Epithelial cell of esophagus (primary cell): ENCODE data around the gene PPIL6.

Source experiments
- DNase-seq: peaks from one replicate; pipeline ENCODE4 v3.0.0; 2010; ENCODE audit warnings: low read depth
- H3K4me3 ChIP-seq: 2 replicates; pipeline ENCODE4 v1.5.1; 2011; ENCODE audit warnings: mild to moderate bottlenecking, low read length, control low read depth
- TF ChIP-seq, protein P1 (sequence below): IDR thresholded peaks from 2 replicates; pipeline ENCODE4 v1.5.1; 2011; ENCODE audit warnings: low read depth, mild to moderate bottlenecking, low read length, control low read depth, inconsistent platforms; ENCODE audit not compliant: insufficient read depth; ENCODE audit errors: missing control alignments

PPIL6 gene

DNA sequence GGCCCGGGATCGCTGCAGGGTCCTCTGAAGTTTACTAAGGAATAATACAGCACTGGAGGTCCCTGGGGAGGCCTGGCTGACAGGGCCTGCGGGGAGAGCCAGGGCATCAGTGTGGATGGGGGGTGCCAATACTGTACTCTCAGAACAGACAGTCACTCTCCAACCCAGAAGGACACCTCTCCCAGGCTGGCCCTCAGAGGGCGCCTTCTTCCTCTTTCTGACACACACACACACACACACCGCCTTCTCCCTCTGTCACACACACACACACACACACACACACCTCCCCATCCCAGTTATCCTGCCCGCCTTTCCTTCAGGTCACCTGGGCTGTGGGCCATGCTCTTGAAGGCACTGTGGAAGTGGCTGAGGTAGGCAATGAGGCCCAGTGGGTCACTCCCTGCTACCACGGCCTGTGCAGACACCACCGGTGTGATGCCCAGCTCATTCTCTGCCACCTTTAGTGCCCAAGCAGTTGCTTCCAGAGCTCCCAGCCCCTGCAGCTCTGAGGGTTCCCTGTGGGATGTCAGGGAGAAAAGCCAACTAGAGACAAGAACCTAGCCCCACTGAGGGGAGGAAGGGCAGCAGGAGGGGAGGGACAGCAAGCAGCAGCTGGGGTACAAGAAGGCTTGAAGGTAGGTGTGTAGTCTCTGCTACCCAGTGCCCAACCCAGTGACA lies 7.6 kb upstream of the PPIL6 start:
- TF ChIP-seq, protein P1, sequence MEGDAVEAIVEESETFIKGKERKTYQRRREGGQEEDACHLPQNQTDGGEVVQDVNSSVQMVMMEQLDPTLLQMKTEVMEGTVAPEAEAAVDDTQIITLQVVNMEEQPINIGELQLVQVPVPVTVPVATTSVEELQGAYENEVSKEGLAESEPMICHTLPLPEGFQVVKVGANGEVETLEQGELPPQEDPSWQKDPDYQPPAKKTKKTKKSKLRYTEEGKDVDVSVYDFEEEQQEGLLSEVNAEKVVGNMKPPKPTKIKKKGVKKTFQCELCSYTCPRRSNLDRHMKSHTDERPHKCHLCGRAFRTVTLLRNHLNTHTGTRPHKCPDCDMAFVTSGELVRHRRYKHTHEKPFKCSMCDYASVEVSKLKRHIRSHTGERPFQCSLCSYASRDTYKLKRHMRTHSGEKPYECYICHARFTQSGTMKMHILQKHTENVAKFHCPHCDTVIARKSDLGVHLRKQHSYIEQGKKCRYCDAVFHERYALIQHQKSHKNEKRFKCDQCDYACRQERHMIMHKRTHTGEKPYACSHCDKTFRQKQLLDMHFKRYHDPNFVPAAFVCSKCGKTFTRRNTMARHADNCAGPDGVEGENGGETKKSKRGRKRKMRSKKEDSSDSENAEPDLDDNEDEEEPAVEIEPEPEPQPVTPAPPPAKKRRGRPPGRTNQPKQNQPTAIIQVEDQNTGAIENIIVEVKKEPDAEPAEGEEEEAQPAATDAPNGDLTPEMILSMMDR, result no peak
- DNase-seq, result peak; percentile 15
- no peak overlapping the region for H3K4me3 ChIP-seq

DNA sequence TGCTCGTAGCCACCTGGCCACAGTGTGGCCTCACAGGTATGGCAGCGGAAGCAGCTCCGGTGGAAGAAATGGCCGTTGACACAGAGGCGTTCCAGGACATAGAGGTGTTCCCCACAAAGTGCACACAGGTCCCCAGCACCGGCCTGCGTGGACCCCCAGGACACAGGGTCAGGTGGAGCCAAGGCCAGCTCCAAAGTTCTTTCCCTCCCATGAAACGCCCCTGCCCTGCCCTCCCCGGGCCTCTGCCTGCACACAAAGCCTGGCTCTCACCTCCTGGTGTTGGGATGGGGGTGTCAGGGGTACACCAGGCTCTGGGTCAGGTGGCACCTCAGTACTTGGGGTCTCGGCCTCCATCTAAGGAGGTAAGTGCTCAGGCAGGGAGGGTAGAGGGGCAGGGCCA lies 6.7 kb upstream of the PPIL6 start:
- H3K4me3 ChIP-seq, result no peak overlapping the region
- no peak for DNase-seq
- TF ChIP-seq, protein P1, result no peak

DNA sequence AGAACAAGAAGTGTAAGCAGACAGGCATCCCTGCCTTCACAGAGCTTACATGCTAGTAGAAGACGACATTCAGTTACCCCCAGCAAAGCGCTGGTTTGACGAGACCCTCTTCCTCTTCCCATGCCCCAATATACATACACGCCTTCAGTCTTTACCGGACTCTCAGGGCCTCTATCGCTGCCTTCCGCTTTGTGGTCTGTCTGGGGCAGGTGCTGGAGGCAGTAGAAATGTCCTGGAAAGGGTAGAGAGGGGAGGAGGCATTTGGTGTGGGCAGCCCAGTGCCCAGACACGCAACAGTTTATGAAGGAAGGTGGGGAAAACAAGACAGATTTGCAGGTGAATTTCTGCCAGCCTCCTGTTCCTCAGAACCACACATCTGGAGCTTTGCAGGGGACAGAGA lies 6.1 kb upstream of the PPIL6 start:
- TF ChIP-seq, protein P1, result no peak
- no peak for DNase-seq
- no peak overlapping the region for H3K4me3 ChIP-seq

DNA sequence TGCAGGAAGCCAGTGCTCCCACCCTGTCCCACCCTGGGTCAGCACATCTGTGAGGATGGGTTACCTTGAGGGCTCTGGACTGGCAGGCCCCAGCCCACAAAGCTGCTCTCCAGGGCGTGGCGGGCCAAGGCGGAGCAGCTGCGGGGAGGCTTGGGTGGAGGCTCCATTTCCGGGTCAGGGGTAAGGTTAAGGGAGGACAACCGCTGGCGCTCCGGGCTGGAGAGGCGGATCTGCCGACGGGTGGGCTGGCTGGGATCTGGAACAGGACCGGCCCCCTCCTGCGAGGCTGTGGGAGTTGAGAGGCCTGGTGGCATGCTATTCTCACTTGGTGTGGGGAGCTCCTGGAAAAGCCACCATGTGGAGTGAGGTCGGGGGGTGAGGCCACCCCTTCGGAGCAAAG lies 5.6 kb upstream of the PPIL6 start:
- H3K4me3 ChIP-seq, result no peak overlapping the region
- TF ChIP-seq, protein P1, result no peak
- DNase-seq, result no peak

DNA sequence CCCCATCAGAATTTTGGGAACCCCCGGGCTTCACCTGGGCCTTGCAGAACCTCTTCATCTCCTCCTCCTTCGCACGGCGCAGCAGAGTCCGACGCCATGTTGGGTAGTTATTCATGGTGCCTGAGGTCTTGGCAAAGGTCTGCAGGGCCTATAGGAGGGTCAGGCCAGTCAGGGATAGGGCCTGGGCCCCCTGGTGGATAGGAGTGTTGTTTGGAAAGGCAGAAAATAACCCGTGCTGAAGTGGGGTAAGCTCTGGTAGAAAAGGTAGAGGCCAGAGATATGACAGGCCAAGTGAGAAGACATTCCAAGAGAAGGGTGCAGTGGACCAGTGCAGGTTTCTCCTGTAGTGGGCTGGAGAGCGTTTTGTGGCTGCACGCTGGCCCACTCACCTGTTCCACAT lies 5.0 kb upstream of the PPIL6 start:
- TF ChIP-seq, protein P1, result no peak
- no peak for DNase-seq
- no peak overlapping the region for H3K4me3 ChIP-seq

DNA sequence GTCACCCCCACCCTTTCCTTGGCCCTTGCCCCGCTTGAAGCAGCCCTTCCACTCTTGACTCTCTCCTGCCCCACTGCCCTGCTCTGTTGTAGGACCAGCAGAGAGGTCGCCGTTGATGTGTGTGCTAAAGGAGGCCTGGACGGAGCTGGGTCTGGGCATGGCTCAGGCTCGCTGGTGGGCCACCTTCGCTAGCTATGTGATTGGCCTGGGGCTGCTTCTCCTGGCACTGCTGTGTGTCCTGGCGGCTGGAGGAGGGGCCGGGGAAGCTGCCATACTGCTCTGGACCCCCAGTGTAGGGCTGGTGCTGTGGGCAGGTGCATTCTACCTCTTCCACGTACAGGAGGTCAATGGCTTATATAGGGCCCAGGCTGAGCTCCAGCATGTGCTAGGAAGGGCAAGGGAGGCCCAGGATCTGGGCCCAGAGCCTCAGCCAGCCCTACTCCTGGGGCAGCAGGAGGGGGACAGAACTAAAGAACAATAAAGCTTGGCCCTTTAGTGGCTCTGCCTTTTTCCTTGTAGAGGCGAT lies 3.1 kb upstream of the PPIL6 start:
- TF ChIP-seq, protein P1, result no peak
- no peak for DNase-seq
- no peak overlapping the region for H3K4me3 ChIP-seq

DNA sequence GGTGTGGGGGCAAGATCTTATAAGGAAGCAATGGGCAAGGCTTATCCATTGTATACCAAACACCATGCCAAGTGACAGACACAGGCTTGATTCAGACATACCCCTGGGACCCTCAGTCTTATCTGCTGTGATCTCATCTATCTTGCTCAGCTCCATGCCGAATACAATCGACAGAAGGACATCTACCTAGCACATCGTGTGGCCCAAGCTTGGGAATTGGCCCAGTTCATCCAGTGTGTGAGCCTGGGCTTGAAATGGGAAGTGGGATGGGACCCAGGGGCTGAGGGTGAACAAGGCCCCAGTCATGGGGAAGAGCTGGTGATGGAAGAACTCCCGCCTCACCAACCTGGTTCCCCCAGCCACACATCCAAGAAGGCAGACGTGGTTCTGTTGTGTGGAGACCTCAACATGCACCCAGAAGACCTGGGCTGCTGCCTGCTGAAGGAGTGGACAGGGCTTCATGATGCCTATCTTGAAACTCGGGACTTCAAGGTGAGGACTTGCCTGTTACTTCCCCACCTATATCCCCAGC lies 2.0 kb upstream of the PPIL6 start:
- TF ChIP-seq, protein P1, result no peak
- H3K4me3 ChIP-seq, result no peak overlapping the region
- DNase-seq, result no peak
